ENCODE measurements around the gene FGF12. TPM values are rescaled to one million over a fixed set of nuclear protein-coding genes. Genes with fewer than 3 reads are reported as not detected.

Gene FGF12
- total RNA-seq, 4 donors from 2014 or later: 0.94 to 15.9 (median 15.1) TPM

DNA sequence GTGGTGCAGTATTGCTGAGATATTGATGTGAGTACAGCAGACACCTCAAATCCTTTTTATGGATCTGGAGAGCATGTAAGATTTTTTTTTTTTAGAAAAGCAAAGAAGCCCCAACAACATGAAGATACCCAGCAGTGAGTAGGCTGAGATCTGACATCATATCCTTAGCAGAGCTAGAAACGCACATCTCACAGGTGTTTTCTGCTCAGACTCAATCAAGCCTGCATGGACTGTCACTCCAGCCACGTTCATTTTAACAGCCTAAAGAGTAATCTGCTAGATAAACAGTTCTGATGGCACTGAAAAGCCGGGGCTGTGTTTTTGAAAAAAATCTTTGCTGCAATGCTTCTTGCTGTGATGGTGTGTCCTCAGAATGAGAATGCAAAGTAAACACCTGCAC is 544.2 kb downstream of the FGF12 start:
- no peak for ATAC-seq
- TF ChIP-seq EP300 (IDR thresholded peaks at IDR 0.05): no peak
- TF ChIP-seq, protein P1, sequence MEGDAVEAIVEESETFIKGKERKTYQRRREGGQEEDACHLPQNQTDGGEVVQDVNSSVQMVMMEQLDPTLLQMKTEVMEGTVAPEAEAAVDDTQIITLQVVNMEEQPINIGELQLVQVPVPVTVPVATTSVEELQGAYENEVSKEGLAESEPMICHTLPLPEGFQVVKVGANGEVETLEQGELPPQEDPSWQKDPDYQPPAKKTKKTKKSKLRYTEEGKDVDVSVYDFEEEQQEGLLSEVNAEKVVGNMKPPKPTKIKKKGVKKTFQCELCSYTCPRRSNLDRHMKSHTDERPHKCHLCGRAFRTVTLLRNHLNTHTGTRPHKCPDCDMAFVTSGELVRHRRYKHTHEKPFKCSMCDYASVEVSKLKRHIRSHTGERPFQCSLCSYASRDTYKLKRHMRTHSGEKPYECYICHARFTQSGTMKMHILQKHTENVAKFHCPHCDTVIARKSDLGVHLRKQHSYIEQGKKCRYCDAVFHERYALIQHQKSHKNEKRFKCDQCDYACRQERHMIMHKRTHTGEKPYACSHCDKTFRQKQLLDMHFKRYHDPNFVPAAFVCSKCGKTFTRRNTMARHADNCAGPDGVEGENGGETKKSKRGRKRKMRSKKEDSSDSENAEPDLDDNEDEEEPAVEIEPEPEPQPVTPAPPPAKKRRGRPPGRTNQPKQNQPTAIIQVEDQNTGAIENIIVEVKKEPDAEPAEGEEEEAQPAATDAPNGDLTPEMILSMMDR (IDR thresholded peaks at IDR 0.05): no peak
- TF ChIP-seq POLR2AphosphoS5 (IDR thresholded peaks at IDR 0.05): no peak
- no peak for TF ChIP-seq POLR2A (IDR thresholded peaks at IDR 0.05)
- no peak overlapping the region for H3K4me3 ChIP-seq
- WGBS, 2 donors (ENCODE audit: low coverage in 1 of 2): 54 to 80% methylated on average over 3 of the region's 3 CpGs
- no peak overlapping the region for H3K27ac ChIP-seq
- H3K27me3 ChIP-seq: no peaks in the 10 kb centered on the region
- no peaks in the 10 kb centered on the region for H3K36me3 ChIP-seq
- no peaks in the 10 kb centered on the region for H3K4me1 ChIP-seq
- no peaks in the 10 kb centered on the region for H3K9me3 ChIP-seq

DNA sequence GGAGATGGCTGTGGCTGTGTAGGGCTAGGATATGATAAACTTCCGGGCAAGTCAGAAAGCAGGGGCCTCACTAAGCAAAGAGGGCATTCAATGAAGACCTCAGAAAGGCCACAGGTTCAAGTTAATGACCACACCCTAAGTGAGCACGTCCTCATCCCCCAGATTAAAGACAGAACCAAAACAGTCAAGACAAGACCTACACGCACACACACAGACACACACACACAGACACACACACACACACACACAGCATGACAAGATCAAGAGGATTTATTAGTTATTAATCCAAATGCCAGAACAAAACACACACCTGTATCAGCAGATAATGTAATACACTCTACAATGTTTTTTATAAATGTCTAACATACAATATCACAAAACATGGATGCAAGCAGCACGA is 546.2 kb downstream of the FGF12 start:
- H3K27ac ChIP-seq: no peak overlapping the region
- ATAC-seq: no peak
- H3K27me3 ChIP-seq: no peaks in the 10 kb centered on the region
- no peak overlapping the region for H3K4me3 ChIP-seq
- no peaks in the 10 kb centered on the region for H3K9me3 ChIP-seq
- no peaks in the 10 kb centered on the region for H3K36me3 ChIP-seq
- 79 to 95% methylated on average over 4 of the region's 4 CpGs for WGBS, 2 donors (ENCODE audit: low coverage in 1 of 2)
- no peaks in the 10 kb centered on the region for H3K4me1 ChIP-seq
- TF ChIP-seq, protein P1 (IDR thresholded peaks at IDR 0.05): no peak
- TF ChIP-seq POLR2AphosphoS5 (IDR thresholded peaks at IDR 0.05): no peak
- no peak for TF ChIP-seq EP300 (IDR thresholded peaks at IDR 0.05)
- TF ChIP-seq POLR2A (IDR thresholded peaks at IDR 0.05): no peak

DNA sequence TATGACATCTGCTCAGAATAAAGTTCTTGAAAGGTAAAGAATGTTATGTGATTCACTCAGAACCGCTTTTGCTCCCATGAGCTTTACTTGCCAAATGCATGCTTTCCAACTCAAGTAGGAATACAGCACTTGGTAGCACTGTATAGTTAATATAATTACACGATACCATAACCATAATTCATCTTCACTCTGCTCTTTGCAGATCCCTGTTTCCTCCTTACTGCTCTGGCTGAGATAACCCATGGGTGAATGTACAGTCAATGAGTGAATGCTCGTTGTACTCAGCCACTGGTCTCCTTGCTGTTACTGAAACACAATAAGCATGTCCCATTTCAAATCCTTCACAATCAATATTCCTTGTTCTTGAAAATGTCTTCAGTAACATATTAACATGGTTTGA is 550.0 kb downstream of the FGF12 start:
- Histone ChIP-seq H3K9me3 (no peaks in the 10 kb centered on the region), H3K27me3 (no peaks in the 10 kb centered on the region), H3K36me3 (no peaks in the 10 kb centered on the region), H3K27ac (no peak overlapping the region), H3K4me1 (no peaks in the 10 kb centered on the region), H3K4me3 (no peak overlapping the region)
- TF ChIP-seq POLR2AphosphoS5 (IDR thresholded peaks at IDR 0.05): no peak
- TF ChIP-seq, protein P1 (IDR thresholded peaks at IDR 0.05): no peak
- TF ChIP-seq EP300 (IDR thresholded peaks at IDR 0.05): no peak
- TF ChIP-seq POLR2A (IDR thresholded peaks at IDR 0.05): no peak
- WGBS, 2 donors (ENCODE audit: low coverage in 1 of 2): 82 to 89% methylated on average over 3 of the region's 3 CpGs
- no peak for ATAC-seq

DNA sequence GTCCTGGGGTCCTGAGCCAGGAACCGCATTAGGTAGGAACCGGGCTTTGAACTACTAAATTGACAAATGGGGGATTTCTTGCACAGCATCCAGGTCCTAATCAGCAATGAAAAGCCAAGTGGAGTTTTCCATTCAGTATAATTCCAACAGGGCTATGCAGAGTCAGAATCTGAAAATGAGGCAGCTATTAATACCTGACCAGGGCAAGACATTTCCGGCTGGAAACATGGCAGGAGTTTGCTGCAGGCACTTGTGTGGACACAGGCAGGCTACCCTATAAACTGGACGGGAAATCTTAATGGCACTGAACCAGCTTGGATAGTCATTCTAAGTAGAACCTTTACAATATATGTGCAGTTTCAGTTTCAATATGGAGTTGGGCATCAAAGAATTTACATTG is 553.1 kb downstream of the FGF12 start:
- Histone ChIP-seq H3K27ac (no peak overlapping the region), H3K4me3 (no peak overlapping the region), H3K36me3 (no peaks in the 10 kb centered on the region), H3K4me1 (no peaks in the 10 kb centered on the region), H3K9me3 (no peaks in the 10 kb centered on the region), H3K27me3 (no peaks in the 10 kb centered on the region)
- 66 to 85% methylated on average over 3 to 4 of the region's 4 CpGs for WGBS, 2 donors (ENCODE audit: low coverage in 1 of 2)
- ATAC-seq: no peak
- TF ChIP-seq POLR2A (IDR thresholded peaks at IDR 0.05): no peak
- no peak for TF ChIP-seq POLR2AphosphoS5 (IDR thresholded peaks at IDR 0.05)

DNA sequence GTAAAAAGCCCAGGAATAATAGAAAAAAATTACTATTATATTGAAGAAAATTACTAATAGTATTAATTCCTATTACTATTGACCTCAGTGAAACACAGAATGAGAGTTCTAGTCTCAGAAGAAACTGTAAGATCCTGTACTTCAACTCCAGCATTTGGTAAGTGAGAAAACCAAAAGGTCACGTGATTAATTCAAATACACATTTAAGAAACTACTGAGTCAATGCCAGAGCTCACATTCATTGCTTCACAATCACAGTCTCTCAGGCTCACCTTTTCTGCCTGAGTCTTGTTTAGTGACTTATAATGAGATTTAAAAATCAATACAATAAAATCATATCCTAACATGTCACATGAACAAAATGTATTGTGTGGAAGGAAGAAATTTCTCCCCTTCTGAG is 556.1 kb downstream of the FGF12 start:
- Histone ChIP-seq H3K36me3 (no peaks in the 10 kb centered on the region), H3K4me1 (no peaks in the 10 kb centered on the region), H3K27ac (no peak overlapping the region), H3K4me3 (no peak overlapping the region), H3K9me3 (no peaks in the 10 kb centered on the region), H3K27me3 (no peaks in the 10 kb centered on the region)
- TF ChIP-seq POLR2A (IDR thresholded peaks at IDR 0.05) (no peak), EP300 (IDR thresholded peaks at IDR 0.05) (no peak)
- ATAC-seq: no peak
- WGBS, 2 donors (ENCODE audit: low coverage in 1 of 2): 71 to 87% methylated on average over 1 of the region's 1 CpG

DNA sequence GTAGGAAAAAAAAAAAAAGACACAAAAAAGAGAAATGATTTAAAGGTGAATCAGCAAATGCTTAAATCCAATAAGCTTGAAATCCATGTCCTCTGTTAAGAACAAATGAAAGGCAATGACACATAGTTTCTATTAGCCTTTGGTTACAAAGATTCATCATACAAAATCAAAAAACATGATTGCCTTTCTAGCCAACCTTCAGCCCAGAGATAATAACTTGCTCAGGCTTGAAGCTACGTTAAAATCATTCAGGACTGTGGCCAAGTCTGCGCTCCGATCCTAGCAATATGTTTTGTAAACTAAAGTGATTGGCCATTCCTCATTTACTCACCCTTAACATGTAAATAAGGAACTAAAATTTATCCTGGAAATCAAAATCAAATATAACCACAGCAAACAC is 556.7 kb downstream of the FGF12 start:
- no peaks in the 10 kb centered on the region for H3K4me1 ChIP-seq
- H3K4me3 ChIP-seq: no peak overlapping the region
- WGBS, 2 donors (ENCODE audit: low coverage in 1 of 2): 70 to 77% methylated on average over 3 of the region's 3 CpGs
- H3K36me3 ChIP-seq: no peaks in the 10 kb centered on the region
- ATAC-seq: no peak
- no peak overlapping the region for H3K27ac ChIP-seq
- H3K9me3 ChIP-seq: no peaks in the 10 kb centered on the region
- H3K27me3 ChIP-seq: no peaks in the 10 kb centered on the region
- TF ChIP-seq POLR2AphosphoS5 (IDR thresholded peaks at IDR 0.05) (no peak), EP300 (IDR thresholded peaks at IDR 0.05) (no peak), POLR2A (IDR thresholded peaks at IDR 0.05) (no peak)
- TF ChIP-seq, protein P1 (IDR thresholded peaks at IDR 0.05): no peak
